ENCODE results near the gene CCDC15.

DNA sequence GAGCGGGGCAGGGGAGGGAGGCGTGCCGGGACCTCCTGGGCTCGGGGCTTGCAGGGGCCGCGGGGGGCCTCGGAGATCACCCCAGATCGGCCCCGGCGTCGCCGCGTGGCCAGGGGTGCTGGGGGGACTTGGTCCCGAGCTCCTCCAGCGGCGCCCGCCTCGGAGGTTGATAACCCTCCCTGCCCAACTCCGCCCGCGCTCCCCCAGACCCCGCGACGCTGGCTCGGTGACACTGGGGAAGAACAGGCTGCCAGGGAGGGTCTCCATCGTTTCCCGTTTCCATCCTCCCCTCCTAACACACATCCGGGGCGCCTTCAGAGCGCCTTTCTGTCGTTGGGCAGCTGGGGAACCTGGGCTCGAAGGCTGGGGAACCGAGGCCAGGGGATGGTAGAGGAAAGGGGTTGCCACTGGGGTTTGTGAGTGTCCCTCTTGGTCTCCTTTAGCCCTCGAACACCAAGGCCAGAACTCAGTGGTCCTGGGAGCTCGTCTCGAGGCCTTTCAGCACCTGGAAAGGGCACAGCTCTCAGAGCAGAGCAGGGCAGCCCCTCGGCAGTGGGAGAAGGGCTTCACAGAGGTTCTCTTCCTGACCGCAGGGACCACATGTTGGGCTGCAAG, 109.5 kb downstream of the CCDC15 start:
- TF ChIP-seq, protein P1, sequence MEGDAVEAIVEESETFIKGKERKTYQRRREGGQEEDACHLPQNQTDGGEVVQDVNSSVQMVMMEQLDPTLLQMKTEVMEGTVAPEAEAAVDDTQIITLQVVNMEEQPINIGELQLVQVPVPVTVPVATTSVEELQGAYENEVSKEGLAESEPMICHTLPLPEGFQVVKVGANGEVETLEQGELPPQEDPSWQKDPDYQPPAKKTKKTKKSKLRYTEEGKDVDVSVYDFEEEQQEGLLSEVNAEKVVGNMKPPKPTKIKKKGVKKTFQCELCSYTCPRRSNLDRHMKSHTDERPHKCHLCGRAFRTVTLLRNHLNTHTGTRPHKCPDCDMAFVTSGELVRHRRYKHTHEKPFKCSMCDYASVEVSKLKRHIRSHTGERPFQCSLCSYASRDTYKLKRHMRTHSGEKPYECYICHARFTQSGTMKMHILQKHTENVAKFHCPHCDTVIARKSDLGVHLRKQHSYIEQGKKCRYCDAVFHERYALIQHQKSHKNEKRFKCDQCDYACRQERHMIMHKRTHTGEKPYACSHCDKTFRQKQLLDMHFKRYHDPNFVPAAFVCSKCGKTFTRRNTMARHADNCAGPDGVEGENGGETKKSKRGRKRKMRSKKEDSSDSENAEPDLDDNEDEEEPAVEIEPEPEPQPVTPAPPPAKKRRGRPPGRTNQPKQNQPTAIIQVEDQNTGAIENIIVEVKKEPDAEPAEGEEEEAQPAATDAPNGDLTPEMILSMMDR (IDR thresholded peaks at IDR 0.05 in 4 of 5, conservative IDR thresholded peaks at IDR 0.05 in 1 of 5) = no peak
- no peak for TF ChIP-seq POLR2A (IDR thresholded peaks at IDR 0.05)
